NCI-H1417 (cell line): Measurements from ENCODE around the gene GYPC.
"Not testable (repeated sequence)": the region's sequence is repeated elsewhere in the genome, so short reads cannot be mapped to it uniquely, and the experiment has no call there.

Source experiments
- DNase-seq, 3 experiments: peaks; one replicate each; lab custom pipeline; 2025; lab: John Stamatoyannopoulos, UW

Gene GYPC

DNA sequence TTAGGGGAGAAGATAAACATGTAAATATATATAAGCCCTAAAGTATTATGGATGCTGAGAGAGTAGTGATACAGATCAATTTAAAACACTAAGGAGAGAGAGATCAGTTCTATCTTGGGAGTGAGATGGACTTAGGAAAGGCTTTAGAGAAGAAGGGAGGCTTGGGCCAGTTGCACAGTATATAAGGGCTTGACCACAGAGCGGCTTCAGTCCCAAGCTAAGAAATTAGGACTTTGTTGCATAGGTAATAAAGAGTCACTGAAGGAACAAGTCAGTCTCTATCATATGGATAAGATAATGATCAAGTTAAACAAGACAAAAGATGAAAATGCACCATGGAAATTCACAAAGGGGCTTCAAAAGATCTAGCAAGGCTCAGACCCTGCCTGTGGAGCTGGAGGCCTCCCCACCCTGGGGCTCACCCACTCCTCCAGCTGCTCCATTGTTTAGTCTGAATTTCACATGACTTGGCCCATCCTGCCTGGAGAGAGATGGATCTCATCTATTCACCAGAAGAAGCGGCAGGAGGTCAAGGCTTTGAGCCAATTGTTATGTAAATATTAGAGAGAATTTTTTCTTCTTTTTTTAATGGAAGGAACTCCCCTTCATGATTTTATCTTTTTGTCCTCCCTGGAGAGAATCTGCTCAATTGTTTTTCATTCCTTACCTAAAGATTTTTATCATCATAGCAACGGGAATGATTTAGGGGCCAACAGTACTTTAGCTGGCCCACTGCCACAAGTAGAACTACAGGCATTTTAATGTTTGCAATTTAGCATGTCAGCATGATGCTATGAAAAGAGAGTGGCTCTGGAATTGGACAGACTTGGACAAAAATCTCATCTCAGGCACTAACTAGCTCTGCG is 44.0 kb downstream of the GYPC start:
- DNase-seq, result no peak

DNA sequence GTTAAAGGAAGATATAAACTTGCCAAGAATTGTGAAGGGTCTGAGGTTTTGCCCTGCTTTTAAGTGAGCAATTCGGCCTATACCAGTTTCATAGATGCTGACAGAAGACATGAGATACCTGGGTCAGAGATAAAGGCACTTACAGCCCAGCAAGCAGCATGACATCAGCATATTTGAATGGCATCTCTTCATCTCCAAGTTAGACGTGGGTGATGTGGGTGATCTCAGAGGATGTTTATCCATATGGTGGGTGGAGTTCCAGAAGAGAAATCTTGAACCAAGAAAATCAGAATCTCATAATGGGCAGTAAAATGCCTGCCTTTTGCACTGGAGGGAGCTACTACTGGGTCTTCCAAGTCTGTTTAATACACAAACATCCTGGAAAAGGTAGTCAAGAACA is 44.7 kb downstream of the GYPC start:
- no peak for DNase-seq

DNA sequence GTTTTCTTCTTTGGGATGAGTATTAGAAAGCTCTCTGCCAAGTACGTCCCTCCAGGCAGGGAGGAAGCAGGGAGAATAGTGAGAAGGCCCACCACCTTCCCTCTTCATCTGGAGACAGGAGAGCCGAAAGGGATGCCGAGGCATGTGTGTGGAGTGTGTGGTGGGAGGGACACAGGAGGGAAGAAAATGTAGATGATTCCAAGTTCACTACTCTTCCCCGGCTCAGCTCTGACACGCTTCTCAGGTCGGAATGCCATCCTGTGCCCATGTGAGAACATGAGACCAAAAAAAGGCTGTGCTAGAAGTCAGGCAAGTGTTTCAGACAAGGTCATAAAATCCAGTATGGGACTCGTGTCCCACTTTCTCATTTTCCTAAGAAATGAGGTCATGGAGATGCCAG is 47.4 kb downstream of the GYPC start:
- DNase-seq, result no peak

DNA sequence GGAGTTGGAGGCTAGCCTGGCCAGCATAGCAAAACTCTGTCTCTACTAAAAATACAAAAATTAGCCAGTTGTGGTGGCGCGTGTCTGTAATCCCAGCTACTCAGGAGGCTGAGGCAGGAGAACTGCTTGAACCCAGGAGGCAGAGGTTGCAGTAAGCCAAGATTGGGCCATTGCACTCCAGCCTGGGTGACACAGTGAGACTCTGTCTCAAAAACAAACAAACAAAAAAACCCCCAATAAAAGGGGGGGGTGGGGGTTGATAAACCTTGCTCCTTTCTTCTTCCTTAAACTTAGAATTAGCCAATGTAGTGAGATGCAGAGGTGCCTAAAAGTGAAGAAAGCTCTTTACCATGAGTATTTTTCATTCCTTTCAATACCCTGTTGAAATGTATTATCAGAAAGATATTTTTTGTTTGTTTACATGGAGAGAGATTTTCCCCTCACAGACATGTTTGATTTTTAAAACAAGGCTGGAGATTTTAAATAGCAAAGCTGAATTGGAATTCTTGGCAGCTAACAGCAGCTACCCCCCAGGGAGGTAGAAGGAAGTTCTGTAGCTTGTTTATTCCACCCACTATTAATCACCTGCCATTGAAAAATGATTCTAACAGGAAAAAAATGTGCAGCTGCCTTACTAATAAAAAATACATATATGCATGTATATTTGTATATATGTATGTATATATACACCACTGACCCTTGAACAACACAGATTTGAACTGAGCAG is 48.6 kb downstream of the GYPC start:
- no peak for DNase-seq

DNA sequence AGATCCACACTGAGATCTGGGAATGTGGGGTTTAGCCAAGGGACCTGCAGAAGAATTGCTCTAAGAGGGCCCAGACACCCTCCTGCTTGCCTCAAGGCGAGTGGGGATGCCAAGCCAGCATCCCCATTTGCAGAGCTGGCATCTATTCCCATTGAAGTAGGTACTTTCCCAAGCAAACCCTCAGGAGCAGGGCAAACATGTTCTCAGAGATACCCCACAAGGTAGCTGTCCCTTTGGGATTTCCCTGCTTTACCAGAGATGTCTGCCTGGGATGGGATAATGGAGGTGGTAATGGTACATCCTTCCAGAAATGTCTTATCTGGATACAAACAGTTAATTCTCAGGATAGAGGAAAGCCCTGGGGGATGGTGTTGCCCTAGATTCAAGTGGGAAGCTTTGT is 51.2 kb downstream of the GYPC start:
- DNase-seq, result no peak

DNA sequence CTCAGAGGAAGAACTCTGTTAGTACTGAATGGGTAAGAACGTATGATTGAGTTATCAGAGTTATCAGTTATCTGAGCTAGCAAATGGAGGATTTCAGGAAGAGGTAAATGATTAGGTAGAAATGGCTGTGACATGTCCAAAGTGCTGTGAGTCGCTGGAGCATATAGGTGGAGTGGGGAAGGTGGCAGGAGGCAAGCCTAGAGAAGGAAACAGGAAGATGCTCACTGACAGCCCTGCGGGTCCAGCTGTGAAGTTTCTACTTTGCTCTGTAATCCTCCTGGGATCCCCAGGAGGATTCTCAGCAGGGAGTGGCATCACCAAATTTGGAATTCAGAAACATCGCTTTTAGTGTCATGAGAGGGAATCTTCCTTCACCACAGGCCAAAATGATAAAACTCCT is 52.0 kb downstream of the GYPC start:
- no peak for DNase-seq

DNA sequence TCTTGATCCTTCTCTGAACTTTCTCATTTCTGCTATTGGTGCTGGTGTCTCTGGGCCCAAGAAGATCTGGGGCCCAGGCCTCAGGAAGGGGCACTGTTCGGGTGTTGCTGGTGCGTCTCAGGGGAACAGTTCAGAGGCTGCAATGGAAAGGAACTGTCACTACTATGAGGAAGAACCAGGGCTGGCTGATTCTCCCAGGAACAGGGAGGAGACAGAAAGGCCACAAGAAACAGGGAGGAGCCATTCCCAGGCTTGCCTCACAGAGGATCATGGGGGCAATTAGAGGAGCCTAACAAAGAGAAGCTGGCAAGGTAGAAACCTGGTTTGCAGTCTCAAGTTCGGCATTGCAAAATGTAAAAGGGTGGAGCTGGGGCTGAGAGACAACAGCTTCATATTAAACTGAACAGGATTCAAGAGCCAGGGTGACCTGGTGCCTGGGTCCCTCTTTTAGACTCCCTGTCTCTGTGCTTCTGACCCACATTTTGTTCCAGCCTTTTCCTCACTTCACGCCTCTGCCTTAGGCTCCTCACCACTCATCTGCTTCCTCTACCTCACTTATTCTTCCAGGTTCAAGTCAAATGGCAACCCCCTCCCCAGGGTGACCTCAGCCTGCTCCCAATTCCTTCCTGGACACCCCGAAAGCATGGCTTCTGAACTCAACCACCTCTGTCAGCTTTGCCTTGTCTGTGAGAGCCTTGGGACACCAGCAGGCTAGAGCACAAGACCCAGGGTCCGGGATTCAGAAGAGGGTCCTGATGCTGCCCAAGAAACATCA is 58.4 kb downstream of the GYPC start:
- DNase-seq, result no peak

DNA sequence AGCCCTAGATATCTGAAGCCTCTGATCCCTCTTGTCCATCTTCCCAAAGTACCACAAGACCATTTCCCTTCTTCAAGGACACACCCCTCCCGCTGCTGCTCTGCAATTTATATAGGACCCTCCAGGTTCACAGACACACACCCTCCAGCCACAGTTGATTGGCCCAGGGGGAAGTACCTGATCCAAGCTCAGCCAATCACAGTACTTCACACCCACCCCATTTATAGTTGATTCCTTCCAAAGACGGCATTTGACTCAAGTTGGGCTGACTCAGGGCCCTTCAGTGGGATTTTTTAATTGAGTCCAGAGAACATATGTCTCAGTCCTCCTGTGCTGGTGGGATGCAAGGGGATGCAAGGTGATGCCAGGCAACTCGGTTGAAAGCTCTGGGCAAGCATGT is 59.2 kb downstream of the GYPC start:
- DNase-seq, result no peak

DNA sequence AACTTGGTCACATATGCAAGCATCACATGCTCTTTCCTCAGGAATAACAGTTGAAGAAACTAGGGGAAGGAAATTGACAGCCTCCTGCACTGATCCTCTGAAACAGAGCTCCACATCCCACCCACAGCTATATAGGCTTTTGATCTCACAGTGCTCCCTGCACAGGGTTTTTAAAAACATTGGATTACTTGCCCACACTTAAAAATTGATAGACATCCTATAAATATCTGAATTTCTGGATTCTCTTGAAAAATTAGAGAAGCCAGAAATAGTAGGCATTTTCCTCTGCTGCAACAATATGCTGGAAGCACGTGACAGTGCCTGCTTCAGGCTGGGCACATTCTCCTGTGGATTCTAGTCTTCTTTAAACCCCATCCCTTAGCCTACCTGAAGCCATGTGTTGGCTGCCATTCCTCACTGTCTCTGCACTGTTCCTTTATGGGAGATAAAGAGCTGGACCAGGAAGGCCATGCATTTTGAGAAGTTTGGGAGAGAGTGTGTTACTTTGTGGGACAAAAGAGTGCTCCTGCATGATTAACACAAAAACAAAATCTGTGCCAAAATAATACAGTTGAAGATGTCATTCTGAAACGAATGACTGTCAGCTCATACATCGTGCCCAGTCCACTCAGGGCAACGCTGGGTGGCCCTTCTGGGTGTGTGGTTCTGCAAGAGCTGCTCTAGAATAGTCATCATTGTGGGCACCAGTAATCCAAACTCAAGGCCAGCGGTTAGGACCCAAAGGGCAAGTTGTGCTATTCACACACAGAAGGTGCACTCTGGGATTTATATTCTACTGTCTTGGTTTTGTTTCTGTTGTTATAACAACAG is 59.8 kb downstream of the GYPC start:
- no peak for DNase-seq

DNA sequence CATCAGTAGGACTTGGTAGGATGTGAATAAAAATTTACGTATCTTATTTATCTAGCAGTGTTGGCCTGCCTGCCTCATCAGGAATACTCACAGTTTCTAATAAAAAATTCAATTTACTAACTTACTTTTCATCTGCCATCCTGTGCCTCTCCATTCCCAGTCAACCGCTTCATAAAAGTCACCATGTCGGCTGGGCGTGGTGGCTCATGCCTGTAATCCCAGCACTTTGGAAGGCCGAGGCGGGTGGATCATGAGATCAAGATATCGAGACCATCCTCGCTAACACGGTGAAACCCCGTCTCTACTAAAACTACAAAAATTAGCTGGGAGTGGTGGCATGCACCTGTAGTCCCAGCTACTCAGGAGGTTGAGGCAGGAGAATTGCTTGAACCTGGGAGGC is 61.3 kb downstream of the GYPC start:
- not testable (repeated sequence) for DNase-seq

DNA sequence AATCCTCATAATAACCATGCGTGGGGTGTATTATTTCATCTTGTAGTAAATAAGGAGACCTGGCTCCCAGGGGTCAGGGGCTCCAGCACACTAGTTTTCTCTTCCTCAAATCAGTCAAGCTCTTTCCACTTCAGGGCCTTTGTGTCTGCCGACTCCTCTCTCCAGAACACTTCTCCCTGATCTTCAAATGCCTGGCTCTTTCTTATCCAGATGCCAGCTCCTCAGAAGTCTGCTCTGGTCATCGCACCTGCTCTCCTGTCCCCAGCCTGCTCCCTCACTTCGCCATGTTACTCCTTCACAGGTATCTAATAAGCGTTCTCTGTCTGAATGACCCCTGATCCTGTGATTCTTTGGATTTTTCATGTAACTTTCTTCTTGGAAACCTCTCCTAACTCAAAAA is 62.0 kb downstream of the GYPC start:
- DNase-seq, result no peak

DNA sequence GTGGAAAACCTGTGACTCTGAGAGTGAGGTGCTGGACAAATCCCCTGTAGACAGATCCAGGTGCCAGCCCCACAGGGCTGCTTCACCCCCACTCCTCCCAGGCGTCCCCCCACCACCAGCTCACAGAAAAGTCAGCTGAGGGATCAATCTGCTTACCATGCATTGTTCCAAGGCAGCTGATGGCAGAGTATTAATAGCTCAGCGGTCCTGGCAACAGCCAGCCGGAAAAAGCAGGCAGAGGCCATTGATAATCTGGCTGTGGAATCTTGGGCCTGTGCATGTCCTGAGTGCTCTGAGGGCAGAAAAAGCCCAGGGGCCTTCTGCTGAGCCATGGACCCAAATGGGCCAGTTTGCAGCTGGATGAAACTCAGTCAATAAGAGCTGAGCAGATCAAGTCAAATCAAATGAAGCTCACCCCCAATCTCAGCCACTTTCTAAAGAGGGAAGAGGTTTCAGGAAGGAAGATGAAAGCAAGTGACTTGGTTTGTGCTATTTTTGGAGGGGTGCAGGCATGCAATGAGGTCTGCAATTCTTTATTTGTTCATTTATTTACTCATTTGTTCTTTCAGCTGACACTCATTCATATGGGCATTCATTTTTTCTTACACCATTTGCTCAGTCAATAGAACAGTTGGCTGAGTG is 63.4 kb downstream of the GYPC start:
- DNase-seq, result no peak

DNA sequence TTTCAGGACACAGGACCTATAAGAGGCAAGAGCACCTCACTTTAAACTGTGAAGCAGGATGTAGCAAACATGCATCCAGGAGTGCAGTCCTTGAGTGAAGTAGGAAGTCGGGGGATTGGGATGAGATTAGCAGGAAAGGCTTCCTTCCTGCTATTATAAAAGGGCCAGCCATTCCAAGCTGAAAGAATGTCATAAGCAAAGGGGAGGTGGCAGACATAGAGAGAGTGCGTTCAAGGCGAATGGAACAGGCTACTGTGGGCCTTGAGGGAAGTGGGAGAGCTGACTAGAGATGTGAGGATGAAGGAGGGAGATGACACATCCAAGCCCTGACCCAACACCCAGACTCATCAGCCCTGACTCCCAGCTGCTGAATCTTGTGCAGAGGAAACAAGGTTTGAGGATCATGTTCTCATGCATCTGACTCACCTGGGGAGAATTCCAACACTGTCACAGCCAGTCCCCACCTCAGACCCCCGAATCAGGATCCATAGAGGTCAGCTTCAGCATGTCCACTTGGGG is 63.9 kb downstream of the GYPC start:
- DNase-seq, result no peak

DNA sequence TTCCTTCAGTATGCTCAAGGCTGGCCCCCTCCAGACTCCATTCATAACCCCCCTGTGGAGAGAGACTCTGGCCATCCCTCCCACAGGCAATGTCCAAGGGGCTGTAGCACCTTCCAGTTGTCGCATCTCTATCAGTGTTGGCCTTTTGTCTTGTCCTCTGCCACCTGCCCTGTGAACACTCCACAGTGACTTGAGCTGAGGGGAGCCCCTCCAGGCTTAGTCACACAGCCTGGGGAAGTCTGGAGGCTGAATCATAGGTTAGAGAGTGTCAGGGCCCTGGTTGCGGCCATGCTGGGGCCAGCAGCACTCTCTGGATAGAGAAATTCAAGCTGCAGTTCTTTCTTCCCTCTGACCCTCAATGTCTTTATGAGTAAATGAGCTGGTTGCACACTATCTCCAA is 64.7 kb downstream of the GYPC start:
- no peak for DNase-seq

DNA sequence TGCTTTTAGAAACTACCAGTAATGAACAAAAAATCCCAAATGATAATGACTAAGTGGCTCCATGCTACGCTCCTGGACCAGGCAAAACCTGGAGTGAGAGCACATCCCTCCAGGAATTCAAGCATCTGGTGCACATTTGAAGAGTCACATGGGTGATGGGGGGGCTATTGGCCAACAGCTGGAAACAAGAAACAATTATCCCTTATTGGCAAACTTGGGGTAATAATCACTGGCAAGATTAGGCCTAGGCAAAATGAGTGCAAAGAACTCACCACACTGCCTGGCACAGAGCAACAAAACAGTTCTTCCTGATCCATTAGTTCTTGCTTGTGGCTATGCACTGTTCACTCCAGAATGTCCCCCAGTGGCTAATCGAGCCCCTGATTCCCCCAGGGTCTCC is 66.1 kb downstream of the GYPC start:
- DNase-seq, result no peak

DNA sequence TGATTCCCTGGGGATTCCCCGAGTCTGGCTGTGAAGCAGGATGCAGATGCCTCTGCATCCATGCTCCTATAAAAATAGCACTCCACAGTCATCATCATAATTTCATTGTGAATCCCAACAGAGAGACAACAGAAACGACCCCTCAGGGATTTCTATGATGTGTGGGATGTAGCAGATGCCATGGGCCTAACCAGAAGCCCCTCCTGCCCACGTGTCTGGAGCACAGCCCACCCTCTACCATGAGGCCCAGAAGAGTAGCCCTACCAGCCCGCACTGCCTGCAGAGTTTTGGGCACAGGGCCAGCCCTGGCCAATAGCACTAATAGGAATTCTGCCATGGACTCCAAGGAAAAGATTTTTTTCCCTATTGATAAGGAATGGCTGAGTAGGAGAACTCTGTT is 66.6 kb downstream of the GYPC start:
- DNase-seq, result no peak

DNA sequence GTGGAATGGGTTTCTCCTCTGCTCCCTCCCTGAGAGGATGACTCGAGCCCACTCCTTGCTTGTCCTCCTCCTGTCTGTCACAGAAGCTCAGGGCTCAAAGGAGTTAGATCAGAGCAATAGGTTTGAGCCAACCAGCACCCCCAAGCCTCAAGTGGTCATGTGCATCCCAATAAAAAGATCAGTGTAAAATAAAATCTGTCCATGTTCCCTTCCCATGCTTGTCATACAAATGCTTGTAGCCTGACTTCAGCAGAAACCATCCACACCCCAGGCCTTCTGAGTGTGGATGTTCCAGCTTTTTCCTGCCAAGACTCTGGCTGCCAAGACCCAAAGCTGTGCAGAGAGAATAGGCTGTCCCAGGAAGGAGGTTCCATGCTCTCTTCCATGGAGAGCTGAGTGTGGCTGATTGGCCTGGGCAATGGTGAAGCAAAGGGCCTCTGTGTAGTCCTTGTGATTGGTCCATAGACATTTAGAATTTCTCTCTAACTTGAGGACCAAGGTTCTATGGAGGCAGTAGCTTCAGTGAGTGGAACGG is 67.4 kb downstream of the GYPC start:
- no peak for DNase-seq

DNA sequence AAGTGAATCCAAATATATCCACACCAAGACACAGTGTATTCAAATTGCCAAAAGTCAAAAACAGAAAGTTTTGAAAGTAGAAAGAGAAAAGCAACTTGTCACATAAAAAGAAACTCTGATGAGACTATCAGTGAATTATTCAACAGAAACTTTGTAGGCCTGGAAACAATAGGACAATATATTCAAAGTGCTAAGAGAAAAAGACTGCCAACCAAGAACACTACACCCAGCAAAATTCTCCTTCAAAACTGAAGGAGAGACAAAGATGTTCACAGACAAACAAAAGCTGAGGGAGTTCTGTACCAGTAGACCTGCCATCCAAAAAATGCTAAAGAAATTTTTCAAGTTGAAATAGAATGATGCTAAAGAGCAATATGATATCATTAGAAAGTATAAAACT is 69.6 kb downstream of the GYPC start:
- DNase-seq, result no peak

DNA sequence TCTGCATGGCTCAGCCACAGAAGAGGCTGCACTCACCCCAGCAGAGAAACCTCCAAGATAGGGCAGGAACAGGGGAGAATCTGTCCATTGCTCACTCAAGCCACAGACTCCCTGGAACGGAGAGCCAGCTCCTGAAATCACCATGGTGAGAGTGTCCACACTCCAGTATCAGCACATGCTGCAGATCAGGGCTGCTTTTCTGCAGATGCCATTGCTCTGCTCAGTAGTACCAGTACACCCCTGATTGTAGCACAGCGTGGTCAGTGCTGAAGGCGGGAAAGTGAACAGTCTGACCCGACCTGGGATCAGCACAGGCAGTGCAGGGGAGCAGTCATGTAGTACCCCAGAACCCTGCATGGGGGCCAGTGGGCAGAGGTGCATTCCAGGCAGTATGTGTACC is 73.9 kb downstream of the GYPC start:
- no peak for DNase-seq

DNA sequence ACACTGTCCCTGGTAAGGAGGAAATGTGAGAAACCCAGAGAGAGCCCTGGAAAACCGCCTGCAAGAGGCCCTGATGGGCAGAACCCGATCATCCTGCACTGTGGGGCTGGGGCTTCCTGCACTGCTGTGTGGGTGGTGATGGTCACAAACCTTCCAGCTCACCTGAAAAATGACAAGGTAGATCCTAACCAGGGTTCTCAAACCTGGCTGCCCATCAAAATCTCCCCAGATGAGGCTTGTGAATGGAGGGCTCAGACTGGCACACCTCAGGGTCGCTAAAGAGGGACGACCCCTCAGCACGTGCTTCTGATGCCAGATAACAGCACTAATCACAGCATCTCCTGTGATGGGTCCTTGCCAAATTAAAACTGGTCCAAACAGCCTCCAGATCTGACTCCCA is 74.7 kb downstream of the GYPC start:
- DNase-seq, result no peak

DNA sequence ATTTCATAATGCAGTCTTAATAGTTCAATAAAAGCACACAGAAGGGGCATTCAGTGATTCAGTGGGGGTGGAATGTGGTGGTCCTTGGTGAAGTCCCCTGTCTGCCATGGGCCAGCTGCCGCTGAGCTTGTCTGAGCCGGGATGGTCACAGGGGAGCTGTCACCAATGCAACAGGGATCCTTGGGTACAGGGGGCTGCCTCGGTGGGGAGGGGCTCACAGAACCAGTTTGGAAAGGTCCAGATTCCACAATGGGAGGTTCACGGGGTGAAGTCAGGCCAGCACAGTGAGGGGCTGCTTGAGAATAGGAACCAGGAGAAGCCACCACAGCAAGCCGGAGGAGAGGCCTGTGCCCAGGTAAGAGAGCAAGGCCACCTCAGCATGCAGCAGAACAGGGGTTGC is 75.4 kb downstream of the GYPC start:
- no peak for DNase-seq
